Panc1 (cell line): ENCODE results near the gene GPR18. TPM values are rescaled to one million over a fixed set of nuclear protein-coding genes. Genes with fewer than 3 reads are reported as not detected.
A peak's percentile ranks its signal among the peaks of the same experiment; 100 is the strongest.

Source experiments
- ATAC-seq: fragments of 200-7000 bp; cut with Tn5 transposase; 2 replicates; pipeline ENCODE4 v1.9.1; 2020; ENCODE audit warnings: mild to moderate bottlenecking, moderate library complexity
- BruUV-seq: library from RNA; stranded (reverse); fragments of 400-500 nt; replicated peaks from 2 replicates; lab custom pipeline; 2021; lab: Mats Ljungman, UMichigan
- CTCF ChIA-PET: fragments of 300-600 bp; sonication (Branson Sonifier 250); formaldehyde crosslinking; loops from one replicate; lab custom pipeline; 2022; ENCODE audit warnings: antibody characterized with exemption; lab: Charles Lee
- POLR2A ChIA-PET: fragments of 300-600 bp; sonication (Branson Sonifier 250); formaldehyde crosslinking; loops from one replicate; lab custom pipeline; 2022; ENCODE audit warnings: antibody characterized with exemption; lab: Charles Lee
- DNase-seq: peaks from one replicate; pipeline ENCODE4 v3.0.0-alpha.2; 2010; ENCODE audit warnings: low read depth, low spot score
- H3K27ac ChIP-seq: 2 replicates; pipeline ENCODE4 v1.5.1; 2011; ENCODE audit warnings: mild to moderate bottlenecking, low read length, inconsistent platforms
- H3K27me3 ChIP-seq: fragments of 200-500 bp; sonication (Bioruptor generic); 2 replicates; pipeline ENCODE4 v1.6.0; 2014; ENCODE audit warnings: low read length, inconsistent platforms; ENCODE audit not compliant: control insufficient read depth, insufficient read depth
- H3K36me3 ChIP-seq: fragments of 200-500 bp; sonication (Bioruptor generic); 2 replicates; pipeline ENCODE4 v1.5.1; 2014; ENCODE audit warnings: inconsistent platforms, mild to moderate bottlenecking, low read length, moderate library complexity; ENCODE audit not compliant: control insufficient read depth, insufficient read depth
- H3K4me1 ChIP-seq: 2 replicates; pipeline ENCODE4 v1.5.1; 2011; ENCODE audit warnings: inconsistent platforms, mild to moderate bottlenecking, low read length, moderate library complexity; ENCODE audit not compliant: control insufficient read depth, insufficient read depth
- H3K4me3 ChIP-seq, 2 experiments: 2 replicates each; pipeline ENCODE4 v1.5.1; 2011 to 2012; ENCODE audit warnings: low read depth in 2 of 2, low read length in 2 of 2, mild to moderate bottlenecking in 2 of 2, inconsistent platforms in 1 of 2, moderate library complexity in 1 of 2
- H3K9me3 ChIP-seq: fragments of 200-500 bp; sonication (Bioruptor generic); 2 replicates; pipeline ENCODE4 v1.5.1; 2014; ENCODE audit warnings: low read depth, mild to moderate bottlenecking, inconsistent platforms, low read length, moderate library complexity; ENCODE audit not compliant: control insufficient read depth, insufficient read depth
- CTCF ChIP-seq: fragments of 450-650 bp; IDR thresholded peaks from 2 replicates; pipeline ENCODE4 v1.5.1; 2017; ENCODE audit warnings: mild to moderate bottlenecking
- POLR2AphosphoS5 ChIP-seq: IDR thresholded peaks from 2 replicates; pipeline ENCODE4 v1.6.1; 2012; ENCODE audit warnings: mild to moderate bottlenecking, low read depth, low read length, moderate library complexity
- SIN3A ChIP-seq: IDR thresholded peaks from 2 replicates; pipeline ENCODE4 v1.6.1; 2012; ENCODE audit warnings: low read depth, mild to moderate bottlenecking, low read length, moderate library complexity, borderline replicate concordance; ENCODE audit not compliant: insufficient read depth
- TCF7L2 ChIP-seq: IDR thresholded peaks from 2 replicates; pipeline ENCODE4 v1.6.1; 2011; ENCODE audit warnings: mild to moderate bottlenecking, low read depth, low read length, inconsistent platforms
- in situ Hi-C: cut with HindIII; loops from 2 replicates; pipeline ENCODE4 v1.10.0; 2016; ENCODE audit warnings: low sequenced_read_pairs, low pct_unique_long_range_greater_than_20kb
- intact Hi-C: fragments of 100-400 bp; cut with micrococcal nuclease; formaldehyde crosslinking; loops from one replicate; pipeline ENCODE4 v1.10.0; 2022; ENCODE audit not compliant: unreplicated experiment
- total RNA-seq: library from RNA; stranded (reverse); gene quantifications from one replicate; pipeline ENCODE4 v1.2.1, GENCODE V29; 2021; ENCODE audit not compliant: unreplicated experiment
- TF ChIP-seq, protein P1 (sequence below), 2 experiments: IDR thresholded peaks; 2 replicates each; pipeline ENCODE4 v1.6.1; 2011 to 2012; ENCODE audit warnings: low read depth in 2 of 2, control low read depth in 1 of 2, low read length in 1 of 2, mild to moderate bottlenecking in 1 of 2, moderate library complexity in 1 of 2; ENCODE audit not compliant: insufficient read depth in 1 of 2

GPR18 gene
- total RNA-seq, 1 experiment from 2014 or later: not detected

DNA sequence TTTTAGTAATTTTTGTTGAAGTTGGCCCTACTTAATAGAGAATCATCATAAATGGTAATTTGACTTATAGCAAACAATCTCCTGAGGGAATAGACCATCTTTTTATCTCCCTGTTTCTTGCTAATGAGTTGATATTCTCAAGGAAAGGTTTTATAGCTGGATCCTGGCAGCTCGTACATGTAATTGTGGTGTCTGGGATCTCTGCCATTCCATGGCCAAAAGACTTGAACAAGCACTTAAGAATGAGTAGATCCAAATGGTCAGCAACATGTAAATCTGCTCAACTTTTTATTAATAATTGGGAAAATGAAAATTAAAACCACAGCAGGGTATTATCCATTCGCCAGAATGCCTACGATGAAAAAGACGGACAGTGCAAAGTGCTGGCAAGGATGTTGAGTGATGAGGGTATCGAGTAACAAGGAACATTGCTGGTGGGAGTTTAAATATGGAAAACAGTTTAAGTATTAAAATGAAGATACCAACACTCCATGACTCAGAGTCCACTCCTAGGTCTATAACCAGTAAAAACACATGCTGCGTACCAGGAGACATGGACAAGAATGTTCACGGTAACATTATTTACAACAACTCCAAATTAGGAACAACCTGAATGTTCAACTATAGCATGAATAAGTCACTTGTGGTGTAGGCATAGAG, 5.1 kb upstream of the GPR18 start:
- no peaks in the 10 kb centered on the region for H3K36me3 ChIP-seq
- H3K27ac ChIP-seq: no peak overlapping the region
- ChIA-PET POLR2A (no interaction called here), CTCF (no interaction called here)
- no peak overlapping the region for H3K4me3 ChIP-seq
- TF ChIP-seq TCF7L2 (no peak), CTCF (no peak), SIN3A (no peak), POLR2AphosphoS5 (no peak)
- TF ChIP-seq, protein P1, sequence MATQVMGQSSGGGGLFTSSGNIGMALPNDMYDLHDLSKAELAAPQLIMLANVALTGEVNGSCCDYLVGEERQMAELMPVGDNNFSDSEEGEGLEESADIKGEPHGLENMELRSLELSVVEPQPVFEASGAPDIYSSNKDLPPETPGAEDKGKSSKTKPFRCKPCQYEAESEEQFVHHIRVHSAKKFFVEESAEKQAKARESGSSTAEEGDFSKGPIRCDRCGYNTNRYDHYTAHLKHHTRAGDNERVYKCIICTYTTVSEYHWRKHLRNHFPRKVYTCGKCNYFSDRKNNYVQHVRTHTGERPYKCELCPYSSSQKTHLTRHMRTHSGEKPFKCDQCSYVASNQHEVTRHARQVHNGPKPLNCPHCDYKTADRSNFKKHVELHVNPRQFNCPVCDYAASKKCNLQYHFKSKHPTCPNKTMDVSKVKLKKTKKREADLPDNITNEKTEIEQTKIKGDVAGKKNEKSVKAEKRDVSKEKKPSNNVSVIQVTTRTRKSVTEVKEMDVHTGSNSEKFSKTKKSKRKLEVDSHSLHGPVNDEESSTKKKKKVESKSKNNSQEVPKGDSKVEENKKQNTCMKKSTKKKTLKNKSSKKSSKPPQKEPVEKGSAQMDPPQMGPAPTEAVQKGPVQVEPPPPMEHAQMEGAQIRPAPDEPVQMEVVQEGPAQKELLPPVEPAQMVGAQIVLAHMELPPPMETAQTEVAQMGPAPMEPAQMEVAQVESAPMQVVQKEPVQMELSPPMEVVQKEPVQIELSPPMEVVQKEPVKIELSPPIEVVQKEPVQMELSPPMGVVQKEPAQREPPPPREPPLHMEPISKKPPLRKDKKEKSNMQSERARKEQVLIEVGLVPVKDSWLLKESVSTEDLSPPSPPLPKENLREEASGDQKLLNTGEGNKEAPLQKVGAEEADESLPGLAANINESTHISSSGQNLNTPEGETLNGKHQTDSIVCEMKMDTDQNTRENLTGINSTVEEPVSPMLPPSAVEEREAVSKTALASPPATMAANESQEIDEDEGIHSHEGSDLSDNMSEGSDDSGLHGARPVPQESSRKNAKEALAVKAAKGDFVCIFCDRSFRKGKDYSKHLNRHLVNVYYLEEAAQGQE (IDR thresholded peaks at IDR 0.05; ENCODE audit: insufficient read depth in 1 of 2, low read depth in 2 of 2, low read length in 1 of 2): no peak
- intact Hi-C loops (no loop called here), in situ Hi-C loops (no loop called here)
- H3K9me3 ChIP-seq: no peaks in the 10 kb centered on the region
- ATAC-seq: no peak
- no peaks in the 10 kb centered on the region for H3K27me3 ChIP-seq
- no peaks in the 10 kb centered on the region for H3K4me1 ChIP-seq
- DNase-seq: no peak
- TSS peak; percentile 13 for BruUV-seq

- H3K4me1 ChIP-seq: no peaks in the 10 kb centered on the region
- no peak overlapping the region for H3K4me3 ChIP-seq
- POLR2A ChIA-PET: no interaction called here
- H3K27ac ChIP-seq: no peak overlapping the region
- H3K27me3 ChIP-seq: no peaks in the 10 kb centered on the region
- ATAC-seq (no peak), DNase-seq (no peak)
- no TSS peak for BruUV-seq
- in situ Hi-C loops (no loop called here), intact Hi-C loops (no loop called here)
- H3K9me3 ChIP-seq: no peaks in the 10 kb centered on the region
- CTCF ChIA-PET: no interaction called here
- TF ChIP-seq CTCF (no peak), TCF7L2 (no peak), SIN3A (no peak), POLR2AphosphoS5 (no peak)
- TF ChIP-seq, protein P1 (IDR thresholded peaks at IDR 0.05; ENCODE audit: insufficient read depth in 1 of 2, low read depth in 2 of 2, low read length in 1 of 2): no peak
- no peaks in the 10 kb centered on the region; the same call in 1 of the 2 replicates for H3K36me3 ChIP-seq
Measured at GRCh38 chr13:99261059-99261458, 2.9 kb upstream of the GPR18 start.
